ENCODE results near the gene RGMA.
A peak's percentile ranks its signal among the peaks of the same experiment; 100 is the strongest.
"Not testable (repeated sequence)": the region's sequence is repeated elsewhere in the genome, so short reads cannot be mapped to it uniquely, and the experiment has no call there.

The RGMA gene

GRCh38 chr15:93046120-93046519 is 42.9 kb downstream of the RGMA start:
- no peak for DNase-seq

GRCh38 chr15:93045191-93045785 is 43.7 kb downstream of the RGMA start:
- DNase-seq, result no peak

GRCh38 chr15:93044301-93045190 is 44.5 kb downstream of the RGMA start:
- DNase-seq, result no peak

GRCh38 chr15:93043621-93044300 is 45.2 kb downstream of the RGMA start:
- no peak for DNase-seq

GRCh38 chr15:93042691-93043378 is 46.2 kb downstream of the RGMA start:
- no peak for DNase-seq

GRCh38 chr15:93042211-93042610 is 46.8 kb downstream of the RGMA start:
- DNase-seq, result no peak

- DNase-seq, result no peak
Observed at GRCh38 chr15:93041159-93041547, 47.9 kb downstream of the RGMA start.

GRCh38 chr15:93040288-93041158 is 48.5 kb downstream of the RGMA start:
- no peak for DNase-seq

- not testable (repeated sequence) for DNase-seq
Observed at GRCh38 chr15:93039562-93040287, 49.3 kb downstream of the RGMA start.

- DNase-seq, result no peak
Observed at GRCh38 chr15:93037820-93038705, 50.9 kb downstream of the RGMA start.

GRCh38 chr15:93036951-93037819 is 51.8 kb downstream of the RGMA start:
- peak in 1 of 2 experiments; percentile 16 for DNase-seq

GRCh38 chr15:93035953-93036810 is 52.8 kb downstream of the RGMA start:
- DNase-seq, result no peak

GRCh38 chr15:93035092-93035915 is 53.7 kb downstream of the RGMA start:
- DNase-seq, result no peak

- no peak for DNase-seq
Observed at GRCh38 chr15:93034512-93034911, 54.5 kb downstream of the RGMA start.

- no peak for DNase-seq
Observed at GRCh38 chr15:93033434-93034045, 55.5 kb downstream of the RGMA start.

GRCh38 chr15:93032515-93033206 is 56.4 kb downstream of the RGMA start:
- not testable (repeated sequence) for DNase-seq

Data from cerebellar nuclear complex (tissue), 1 donor.